SK-N-SH treated with all-trans-retinoic acid at 6 μM for 48 hours (cell line): ENCODE measurements around the gene PPP1R16B.

ENCODE experiments used
- ATAC-seq: fragments of 200-7000 bp; cut with Tn5 transposase; 3 replicates; pipeline ENCODE4 v1.9.1; 2020; ENCODE audit warnings: mild to moderate bottlenecking, moderate library complexity
- ARNTL ChIP-seq: fragments of 450-650 bp; formaldehyde crosslinking; IDR thresholded peaks from 2 replicates; pipeline ENCODE4 v1.5.0; 2020; ENCODE audit warnings: low read depth, mild to moderate bottlenecking, moderate library complexity, borderline replicate concordance
- BACH2 ChIP-seq: fragments of 250-450 bp; sonication (Bioruptor Pico); IDR thresholded peaks from 2 replicates; pipeline ENCODE4 v1.9.0; 2021; ENCODE audit warnings: mild to moderate bottlenecking, borderline replicate concordance
- CREB5 ChIP-seq: fragments of 250-450 bp; sonication (Bioruptor Pico); IDR thresholded peaks from 2 replicates; pipeline ENCODE4 v1.5.1; 2020; ENCODE audit warnings: low read depth, mild to moderate bottlenecking, moderate library complexity
- CSDC2 ChIP-seq: fragments of 250-450 bp; sonication (Bioruptor Pico); IDR thresholded peaks from 2 replicates; pipeline ENCODE4 v1.5.0; 2020; ENCODE audit warnings: mild to moderate bottlenecking, moderate library complexity
- CSRNP3 ChIP-seq: fragments of 250-450 bp; sonication (Bioruptor Pico); IDR thresholded peaks from 2 replicates; pipeline ENCODE4 v1.5.1; 2021; ENCODE audit warnings: mild to moderate bottlenecking, moderate library complexity
- ESRRG ChIP-seq: fragments of 250-450 bp; sonication (Bioruptor Pico); IDR thresholded peaks from 2 replicates; pipeline ENCODE4 v1.6.1; 2021; ENCODE audit warnings: mild to moderate bottlenecking
- ISL1 ChIP-seq: fragments of 250-450 bp; sonication (Bioruptor Pico); IDR thresholded peaks from 2 replicates; pipeline ENCODE4 v2.1.2; 2022; ENCODE audit warnings: mild to moderate bottlenecking, moderate library complexity
- PATZ1 ChIP-seq: fragments of 250-450 bp; sonication (Bioruptor Pico); IDR thresholded peaks from 2 replicates; pipeline ENCODE4 v1.8.0; 2020; ENCODE audit warnings: mild to moderate bottlenecking, moderate library complexity, borderline replicate concordance
- POU6F1 ChIP-seq: fragments of 250-450 bp; sonication (Bioruptor Pico); IDR thresholded peaks from 2 replicates; pipeline ENCODE4 v1.8.0; 2021; ENCODE audit warnings: low read depth, mild to moderate bottlenecking, moderate library complexity, borderline replicate concordance
- PPARA ChIP-seq: fragments of 250-450 bp; sonication (Bioruptor Pico); IDR thresholded peaks from 2 replicates; pipeline ENCODE4 v1.5.0; 2020; ENCODE audit warnings: mild to moderate bottlenecking, borderline replicate concordance
- RARB ChIP-seq: fragments of 250-450 bp; sonication (Bioruptor Pico); IDR thresholded peaks from 2 replicates; pipeline ENCODE4 v1.8.0; 2021; ENCODE audit warnings: mild to moderate bottlenecking, moderate library complexity
- SNAI2 ChIP-seq: fragments of 250-450 bp; sonication (Bioruptor Pico); IDR thresholded peaks from 2 replicates; pipeline ENCODE4 v1.5.0; 2020; ENCODE audit warnings: mild to moderate bottlenecking, moderate library complexity
- TCF4 ChIP-seq: fragments of 250-450 bp; sonication (Bioruptor Pico); IDR thresholded peaks from 2 replicates; pipeline ENCODE4 v1.8.0; 2021; ENCODE audit warnings: mild to moderate bottlenecking, moderate library complexity, borderline replicate concordance
- TSHZ2 ChIP-seq: fragments of 250-450 bp; sonication (Bioruptor Pico); IDR thresholded peaks from 2 replicates; pipeline ENCODE4 v1.5.0; 2020; ENCODE audit warnings: mild to moderate bottlenecking, moderate library complexity
- ZC3H10 ChIP-seq: fragments of 250-450 bp; sonication (Bioruptor Pico); IDR thresholded peaks from 2 replicates; pipeline ENCODE4 v1.5.1; 2021; ENCODE audit warnings: mild to moderate bottlenecking, moderate library complexity
- ZFP3 ChIP-seq: fragments of 250-450 bp; sonication (Bioruptor Pico); IDR thresholded peaks from 2 replicates; pipeline ENCODE4 v1.5.0; 2020; ENCODE audit warnings: mild to moderate bottlenecking, moderate library complexity
- ZFP30 ChIP-seq: fragments of 450-650 bp; formaldehyde crosslinking; IDR thresholded peaks from 2 replicates; pipeline ENCODE4 v1.5.0; 2022; ENCODE audit warnings: mild to moderate bottlenecking, moderate library complexity
- ZNF565 ChIP-seq: fragments of 450-650 bp; formaldehyde crosslinking; conservative IDR thresholded peaks from 2 replicates; pipeline ENCODE4 v1.5.0; 2020; ENCODE audit warnings: low read depth, mild to moderate bottlenecking, moderate library complexity
- ZNF70 ChIP-seq: fragments of 450-650 bp; formaldehyde crosslinking; IDR thresholded peaks from 2 replicates; pipeline ENCODE4 v1.5.0; 2020; ENCODE audit warnings: mild to moderate bottlenecking, moderate library complexity
- ZNF8 ChIP-seq: fragments of 450-650 bp; formaldehyde crosslinking; IDR thresholded peaks from 2 replicates; pipeline ENCODE4 v1.5.0; 2020; ENCODE audit warnings: mild to moderate bottlenecking, moderate library complexity

PPP1R16B gene

GRCh38 chr20:38935967-38936407 is 130.5 kb downstream of the PPP1R16B start:
- no peak for TF ChIP-seq ZNF565 (CRISPR knock-in tag)
- no peak for TF ChIP-seq RARB (CRISPR knock-in tag)
- TF ChIP-seq TCF4 (CRISPR knock-in tag): no peak
- TF ChIP-seq POU6F1 (CRISPR knock-in tag): no peak
- no peak for TF ChIP-seq PPARA
- TF ChIP-seq ZC3H10 (CRISPR knock-in tag): no peak
- no peak for TF ChIP-seq ZFP3 (CRISPR knock-in tag)
- no peak for TF ChIP-seq ZFP30 (CRISPR knock-in tag)
- no peak for ATAC-seq

GRCh38 chr20:38937000-38937399 is 131.5 kb downstream of the PPP1R16B start:
- TF ChIP-seq ZNF70 (no peak), PATZ1 (CRISPR knock-in tag) (no peak), RARB (CRISPR knock-in tag) (no peak), BACH2 (CRISPR knock-in tag) (no peak), ESRRG (CRISPR knock-in tag) (no peak), POU6F1 (CRISPR knock-in tag) (no peak), CSDC2 (CRISPR knock-in tag) (no peak), ZNF8 (CRISPR knock-in tag) (no peak), TSHZ2 (CRISPR knock-in tag) (no peak), ISL1 (CRISPR knock-in tag) (no peak), CSRNP3 (CRISPR knock-in tag) (no peak), ARNTL (CRISPR knock-in tag) (no peak), ZFP30 (CRISPR knock-in tag) (no peak), ZNF565 (CRISPR knock-in tag) (no peak), SNAI2 (no peak), CREB5 (no peak)
- ATAC-seq: no peak

GRCh38 chr20:38937978-38938473 is 132.5 kb downstream of the PPP1R16B start:
- ATAC-seq: no peak
- no peak for TF ChIP-seq ISL1 (CRISPR knock-in tag)
- no peak for TF ChIP-seq ZFP30 (CRISPR knock-in tag)
- no peak for TF ChIP-seq TCF4 (CRISPR knock-in tag)
- no peak for TF ChIP-seq ZNF8 (CRISPR knock-in tag)
- no peak for TF ChIP-seq CSRNP3 (CRISPR knock-in tag)
- no peak for TF ChIP-seq BACH2 (CRISPR knock-in tag)
- TF ChIP-seq ESRRG (CRISPR knock-in tag): no peak
- no peak for TF ChIP-seq ARNTL (CRISPR knock-in tag)
- no peak for TF ChIP-seq POU6F1 (CRISPR knock-in tag)
- no peak for TF ChIP-seq CREB5
